Left ventricle myocardium inferior (tissue), 1 donor: Measurements from ENCODE around the gene RAB8A. TPM values are rescaled to one million over a fixed set of nuclear protein-coding genes. Genes with fewer than 3 reads are reported as not detected.

Experiments used
- DNase-seq: peaks from one replicate; pipeline ENCODE4 v3.0.0-alpha.2; 2020
- H3K27ac ChIP-seq: fragments of 200-600 bp; replicated peaks from 2 replicates; pipeline ENCODE4 v1.8.0; 2021
- H3K27me3 ChIP-seq: fragments of 200-600 bp; 2 replicates; pipeline ENCODE4 v1.8.0; 2021; ENCODE audit warnings: low read depth
- H3K36me3 ChIP-seq: fragments of 200-600 bp; 2 replicates; pipeline ENCODE4 v1.8.0; 2021
- H3K4me1 ChIP-seq: fragments of 200-600 bp; 2 replicates; pipeline ENCODE4 v1.8.0; 2021
- H3K4me3 ChIP-seq: fragments of 200-600 bp; 2 replicates; pipeline ENCODE4 v1.8.0; 2021; ENCODE audit warnings: mild to moderate bottlenecking, moderate library complexity
- H3K9me3 ChIP-seq: fragments of 200-600 bp; replicated peaks from 2 replicates; pipeline ENCODE4 v1.8.0; 2021
- intact Hi-C: fragments of 100-400 bp; cut with micrococcal nuclease; formaldehyde crosslinking; loops from one replicate; pipeline ENCODE4 v1.11.0; 2022
- total RNA-seq: library from RNA; stranded (reverse); fragmentation: NEBNext Ultra II Directional; extraction: Animal tissue kit (Norgen Biotek cat#: 25700); gene quantifications from one replicate; pipeline ENCODE4 v1.2.1, GENCODE V29; 2021
- TF ChIP-seq, protein P1 (sequence below): fragments of 200-600 bp; IDR thresholded peaks from 2 replicates; pipeline ENCODE4 v1.8.0; 2021; ENCODE audit warnings: antibody characterized with exemption, mild to moderate bottlenecking, borderline replicate concordance
- donor health status: DM: no; HTN: yes; CAD: no; lungs with severe emphysema.

RAB8A gene
- total RNA-seq, 1 donor from 2014 or later = 17.7 TPM

DNA sequence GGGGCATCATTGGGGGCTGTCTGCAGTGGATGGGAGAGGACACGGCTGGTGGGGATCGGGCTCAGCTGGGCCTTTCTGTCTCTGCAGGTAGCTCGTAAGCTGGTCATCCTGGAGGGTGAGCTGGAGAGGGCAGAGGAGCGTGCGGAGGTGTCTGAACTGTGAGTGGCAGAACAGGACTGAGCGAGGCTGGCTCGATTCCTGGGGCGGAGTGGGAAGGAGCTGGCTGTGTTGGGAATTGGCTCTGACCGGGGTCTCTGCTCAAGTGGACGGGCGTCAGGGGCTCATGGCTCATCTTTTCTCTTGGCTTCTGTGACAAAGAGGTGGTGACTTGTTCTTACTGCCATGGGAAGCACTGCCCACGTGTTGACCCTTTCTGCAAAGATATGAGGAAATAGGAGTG lies 23.7 kb upstream of the RAB8A start:
- Histone ChIP-seq H3K4me3 (no peak overlapping the region), H3K27ac (no peak overlapping the region), H3K4me1 (peaks cover 40% of the 10 kb centered on the region), H3K36me3 (peaks cover 100% of the 10 kb centered on the region), H3K9me3 (no peaks in the 10 kb centered on the region), H3K27me3 (no peaks in the 10 kb centered on the region)
- no peak for DNase-seq
- intact Hi-C loops = no loop called here
- TF ChIP-seq, protein P1, sequence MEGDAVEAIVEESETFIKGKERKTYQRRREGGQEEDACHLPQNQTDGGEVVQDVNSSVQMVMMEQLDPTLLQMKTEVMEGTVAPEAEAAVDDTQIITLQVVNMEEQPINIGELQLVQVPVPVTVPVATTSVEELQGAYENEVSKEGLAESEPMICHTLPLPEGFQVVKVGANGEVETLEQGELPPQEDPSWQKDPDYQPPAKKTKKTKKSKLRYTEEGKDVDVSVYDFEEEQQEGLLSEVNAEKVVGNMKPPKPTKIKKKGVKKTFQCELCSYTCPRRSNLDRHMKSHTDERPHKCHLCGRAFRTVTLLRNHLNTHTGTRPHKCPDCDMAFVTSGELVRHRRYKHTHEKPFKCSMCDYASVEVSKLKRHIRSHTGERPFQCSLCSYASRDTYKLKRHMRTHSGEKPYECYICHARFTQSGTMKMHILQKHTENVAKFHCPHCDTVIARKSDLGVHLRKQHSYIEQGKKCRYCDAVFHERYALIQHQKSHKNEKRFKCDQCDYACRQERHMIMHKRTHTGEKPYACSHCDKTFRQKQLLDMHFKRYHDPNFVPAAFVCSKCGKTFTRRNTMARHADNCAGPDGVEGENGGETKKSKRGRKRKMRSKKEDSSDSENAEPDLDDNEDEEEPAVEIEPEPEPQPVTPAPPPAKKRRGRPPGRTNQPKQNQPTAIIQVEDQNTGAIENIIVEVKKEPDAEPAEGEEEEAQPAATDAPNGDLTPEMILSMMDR = no peak

DNA sequence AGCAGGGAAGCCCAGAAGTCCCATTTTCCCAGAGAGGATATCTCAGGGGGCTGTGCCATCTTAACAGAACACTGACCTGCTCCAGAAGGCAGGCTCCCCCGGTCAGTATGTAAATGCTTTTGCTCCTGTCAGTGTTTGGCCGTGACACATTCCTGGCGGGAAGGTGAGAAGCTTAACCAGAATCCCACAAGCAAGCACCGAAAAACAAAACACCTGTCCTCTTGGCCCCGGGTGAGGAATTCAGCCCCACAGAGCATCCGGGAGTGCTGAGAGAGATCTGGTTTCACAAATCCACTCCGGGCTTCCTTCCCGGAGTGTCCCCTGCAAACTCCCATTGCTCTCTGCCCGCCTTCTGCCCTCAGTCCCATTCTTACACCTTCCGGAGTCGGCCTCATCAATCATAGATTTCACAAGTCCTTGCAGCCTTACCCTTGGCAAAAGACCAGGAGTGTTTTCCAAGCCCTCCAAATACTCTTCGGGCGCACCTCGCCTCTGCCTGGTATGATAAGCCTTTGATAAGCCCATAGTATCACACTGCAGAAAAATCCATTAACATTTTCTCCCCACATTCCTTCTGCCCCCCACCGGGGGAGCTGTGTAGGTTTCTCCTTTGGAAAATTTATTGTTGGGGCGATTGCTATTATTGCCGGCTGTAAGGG lies 23.2 kb upstream of the RAB8A start:
- Histone ChIP-seq H3K4me1 (peaks cover 37% of the 10 kb centered on the region), H3K27ac (no peak overlapping the region), H3K9me3 (no peaks in the 10 kb centered on the region), H3K4me3 (no peak overlapping the region), H3K27me3 (no peaks in the 10 kb centered on the region), H3K36me3 (peaks cover 100% of the 10 kb centered on the region)
- DNase-seq = no peak
- intact Hi-C loops = no loop called here
- TF ChIP-seq, protein P1 = no peak

- Histone ChIP-seq H3K36me3 (peaks cover 100% of the 10 kb centered on the region), H3K27ac (no peak overlapping the region)
Observed at GRCh38 chr19:16089010-16089846, 22.5 kb upstream of the RAB8A start.

DNA sequence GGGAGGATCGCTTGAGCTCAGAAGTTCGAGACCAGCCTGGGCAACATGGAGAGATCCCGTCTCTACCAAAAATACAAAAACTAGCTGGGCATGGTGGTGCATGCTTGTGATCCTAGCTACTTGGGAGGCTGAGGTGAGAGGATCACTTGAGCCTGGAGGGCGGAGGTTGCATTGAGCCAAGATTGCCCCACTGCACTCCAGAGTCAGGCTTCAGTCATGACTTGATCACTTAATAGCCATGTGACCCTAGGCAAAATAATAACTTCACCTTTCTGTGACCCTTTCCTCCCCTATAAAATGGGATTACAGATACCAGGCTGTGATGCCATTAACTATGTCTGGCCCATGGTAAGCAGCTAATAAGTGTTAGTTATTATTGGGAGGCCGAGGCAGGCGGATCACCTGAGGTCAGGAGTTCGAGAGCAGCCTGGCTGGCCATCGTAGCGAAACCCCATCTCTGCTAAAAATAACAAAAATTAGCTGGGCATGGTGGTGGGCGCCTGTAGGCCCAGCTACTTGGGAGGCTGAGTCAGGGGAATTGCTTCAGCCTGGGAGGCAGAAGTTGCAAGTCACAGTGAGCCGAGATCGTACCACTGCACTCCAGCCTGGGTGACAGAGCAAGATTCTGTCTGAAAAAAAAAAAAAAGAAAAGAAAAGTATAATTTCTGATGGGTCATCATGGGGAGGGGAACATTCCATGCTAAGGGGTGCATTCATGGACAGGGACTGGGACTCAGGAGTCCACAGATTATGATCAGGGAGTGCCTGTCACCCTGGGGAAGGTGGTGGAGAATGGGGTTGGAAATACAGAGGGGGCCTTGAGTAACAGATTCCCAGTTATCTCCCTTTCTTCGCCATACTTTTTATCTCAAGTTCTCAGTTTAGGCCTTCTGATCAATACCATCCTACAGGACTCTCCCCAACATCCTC lies 19.9 kb upstream of the RAB8A start:
- intact Hi-C loops = no loop called here
- no peak overlapping the region for H3K27ac ChIP-seq
- TF ChIP-seq, protein P1 = no peak
- H3K4me1 ChIP-seq = peaks cover 17% of the 10 kb centered on the region
- no peak overlapping the region for H3K4me3 ChIP-seq
- DNase-seq = no peak
- peaks cover 100% of the 10 kb centered on the region for H3K36me3 ChIP-seq
- no peaks in the 10 kb centered on the region for H3K9me3 ChIP-seq
- H3K27me3 ChIP-seq = no peaks in the 10 kb centered on the region

More at GRCh38 chr19:16089010-16089846, 22.5 kb upstream of the RAB8A start:
- Histone ChIP-seq H3K4me3 (no peak overlapping the region), H3K4me1 (peaks cover 37% of the 10 kb centered on the region), H3K9me3 (no peaks in the 10 kb centered on the region), H3K27me3 (no peaks in the 10 kb centered on the region)
- no peak for DNase-seq
- TF ChIP-seq, protein P1 = no peak
- intact Hi-C loops = no loop called here
